ENCODE measurements around the gene GPR3.

Gene GPR3

GRCh38 chr1:27368869-27369582 lies 23.4 kb upstream of the GPR3 start:
- H3K9ac ChIP-seq (ENCODE audit: low read length): no peak overlapping the region
- no peaks in the 10 kb centered on the region for H3K9me3 ChIP-seq (ENCODE audit: control insufficient read depth, low read length)
- DNase-seq (ENCODE audit: low read depth): peak; percentile 50
- no peak overlapping the region for H3K4me3 ChIP-seq (ENCODE audit: low read length)
- H3K36me3 ChIP-seq (ENCODE audit: control insufficient read depth, insufficient read depth, low read length, severe bottlenecking): no peaks in the 10 kb centered on the region
- no peaks in the 10 kb centered on the region for H3K27me3 ChIP-seq (replicated peaks; ENCODE audit: control insufficient read depth, insufficient read depth, low read length)
- H3K4me1 ChIP-seq (ENCODE audit: control insufficient read depth, insufficient read depth, low read length): peaks cover 24% of the 10 kb centered on the region

DNA sequence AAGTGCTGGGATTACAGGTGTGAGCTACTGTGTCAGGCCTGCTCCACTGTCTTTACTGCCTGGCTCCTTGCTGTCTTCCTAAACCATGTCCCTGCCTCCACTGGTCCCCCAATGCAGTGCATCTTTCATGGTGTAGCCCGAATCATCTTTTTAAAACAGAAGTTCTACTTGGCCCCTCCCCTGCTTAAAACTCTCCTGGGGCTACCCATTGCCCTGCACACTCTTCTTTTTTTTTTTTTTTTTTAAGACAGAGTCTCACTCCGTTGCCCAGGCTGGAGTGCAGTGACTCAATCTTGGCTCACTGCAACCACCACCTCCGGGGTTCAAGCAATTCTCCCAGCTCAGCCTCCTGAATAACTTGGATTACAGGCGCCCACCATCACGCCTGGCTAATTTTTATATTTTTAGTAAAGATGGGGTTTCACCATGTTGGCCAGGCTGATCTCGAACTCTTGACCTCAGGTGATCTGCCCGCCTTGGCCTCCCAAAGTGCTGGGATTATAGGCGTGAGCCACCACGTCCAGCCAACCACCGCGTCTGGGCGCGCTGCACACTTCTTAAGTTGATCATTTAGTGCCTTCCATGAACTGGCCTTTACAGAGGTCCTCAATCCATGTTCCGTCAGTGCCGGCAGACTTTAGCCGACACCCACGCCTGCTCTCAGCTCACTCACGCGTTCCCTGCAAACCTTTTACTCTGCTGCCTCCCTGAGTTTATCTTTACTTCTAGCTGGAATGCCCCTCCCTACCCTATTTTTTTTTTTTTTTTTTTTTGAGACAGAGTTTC lies 20.2 kb upstream of the GPR3 start:
- Histone ChIP-seq H3K27me3 (replicated peaks; ENCODE audit: control insufficient read depth, insufficient read depth, low read length) (no peaks in the 10 kb centered on the region), H3K36me3 (ENCODE audit: control insufficient read depth, insufficient read depth, low read length, severe bottlenecking) (no peaks in the 10 kb centered on the region), H3K9me3 (ENCODE audit: control insufficient read depth, low read length) (no peaks in the 10 kb centered on the region), H3K4me3 (ENCODE audit: low read length) (no peak overlapping the region), H3K9ac (ENCODE audit: low read length) (no peak overlapping the region), H3K4me1 (ENCODE audit: control insufficient read depth, insufficient read depth, low read length) (peaks cover 10% of the 10 kb centered on the region)
- DNase-seq (ENCODE audit: low read depth): no peak

- DNase-seq (ENCODE audit: low read depth): no peak
- peaks cover 2% of the 10 kb centered on the region for H3K4me1 ChIP-seq (ENCODE audit: control insufficient read depth, insufficient read depth, low read length)
- H3K9ac ChIP-seq (ENCODE audit: low read length): no peak overlapping the region
- no peaks in the 10 kb centered on the region for H3K9me3 ChIP-seq (ENCODE audit: control insufficient read depth, low read length)
- H3K27me3 ChIP-seq (replicated peaks; ENCODE audit: control insufficient read depth, insufficient read depth, low read length): no peaks in the 10 kb centered on the region
- H3K36me3 ChIP-seq (ENCODE audit: control insufficient read depth, insufficient read depth, low read length, severe bottlenecking): no peaks in the 10 kb centered on the region
- H3K4me3 ChIP-seq (ENCODE audit: low read length): no peak overlapping the region
These were observed 19.4 kb upstream of the GPR3 start for GRCh38 chr1:27372808-27373690.

- Histone ChIP-seq H3K9ac (ENCODE audit: low read length) (no peak within 1 kb of the TSS), H3K36me3 (ENCODE audit: control insufficient read depth, insufficient read depth, low read length, severe bottlenecking) (no peaks in the 10 kb centered on the region), H3K4me1 (ENCODE audit: control insufficient read depth, insufficient read depth, low read length) (no peaks in the 10 kb centered on the region), H3K9me3 (ENCODE audit: control insufficient read depth, low read length) (no peaks in the 10 kb centered on the region), H3K4me3 (ENCODE audit: low read length) (no peak within 1 kb of the TSS), H3K27me3 (replicated peaks; ENCODE audit: control insufficient read depth, insufficient read depth, low read length) (no peaks in the 10 kb centered on the region)
- no peak for DNase-seq (ENCODE audit: low read depth)
These were observed 17.9 kb upstream of the GPR3 start, which contains the start of gene FCN3 for GRCh38 chr1:27374362-27375086. Gene FCN3 (minus strand): TSS chr1:27374824. CDS start chr1:27374818, 6 bp downstream.

DNA sequence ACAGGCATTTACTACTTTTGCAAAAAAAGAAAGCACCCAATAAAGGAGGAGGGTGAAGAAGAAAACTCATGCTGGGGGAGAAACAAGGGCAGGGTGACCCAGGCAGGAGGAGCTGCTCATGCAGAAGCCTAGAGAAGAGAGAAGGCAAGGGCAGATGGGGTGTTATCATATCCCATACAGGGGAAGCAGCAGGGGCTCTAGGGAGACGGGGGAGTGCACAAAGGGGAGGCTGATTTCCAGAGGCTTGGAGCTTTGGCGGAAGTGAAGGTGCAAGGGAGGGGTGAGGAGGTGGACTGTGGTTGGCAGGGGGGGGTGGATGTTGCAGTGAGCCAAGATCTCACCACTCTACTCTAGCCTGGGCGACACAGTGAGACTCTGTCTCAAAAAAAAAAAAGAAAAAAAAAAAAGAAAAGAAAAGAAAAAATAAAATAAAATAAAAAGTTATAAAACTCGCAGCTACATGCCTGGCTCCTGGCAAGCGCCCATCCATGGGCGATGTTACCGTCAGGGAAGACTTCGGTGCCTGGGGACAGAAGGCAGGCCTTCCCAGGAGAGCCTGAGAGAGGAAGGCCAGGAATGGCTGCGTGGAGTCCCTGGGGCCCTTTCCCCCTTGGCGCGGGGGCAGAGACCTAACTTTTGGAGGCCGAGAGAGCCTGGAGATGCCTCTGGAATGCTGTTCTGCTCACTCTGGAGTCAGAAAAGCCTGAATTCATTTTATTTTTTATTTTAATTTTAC lies 14.5 kb upstream of the GPR3 start:
- no peaks in the 10 kb centered on the region for H3K36me3 ChIP-seq (ENCODE audit: control insufficient read depth, insufficient read depth, low read length, severe bottlenecking)
- DNase-seq (ENCODE audit: low read depth): no peak
- no peaks in the 10 kb centered on the region for H3K9me3 ChIP-seq (ENCODE audit: control insufficient read depth, low read length)
- no peak overlapping the region for H3K9ac ChIP-seq (ENCODE audit: low read length)
- peaks cover 7% of the 10 kb centered on the region for H3K4me1 ChIP-seq (ENCODE audit: control insufficient read depth, insufficient read depth, low read length)
- H3K4me3 ChIP-seq (ENCODE audit: low read length): no peak overlapping the region
- H3K27me3 ChIP-seq (replicated peaks; ENCODE audit: control insufficient read depth, insufficient read depth, low read length): peaks cover 6% of the 10 kb centered on the region

DNA sequence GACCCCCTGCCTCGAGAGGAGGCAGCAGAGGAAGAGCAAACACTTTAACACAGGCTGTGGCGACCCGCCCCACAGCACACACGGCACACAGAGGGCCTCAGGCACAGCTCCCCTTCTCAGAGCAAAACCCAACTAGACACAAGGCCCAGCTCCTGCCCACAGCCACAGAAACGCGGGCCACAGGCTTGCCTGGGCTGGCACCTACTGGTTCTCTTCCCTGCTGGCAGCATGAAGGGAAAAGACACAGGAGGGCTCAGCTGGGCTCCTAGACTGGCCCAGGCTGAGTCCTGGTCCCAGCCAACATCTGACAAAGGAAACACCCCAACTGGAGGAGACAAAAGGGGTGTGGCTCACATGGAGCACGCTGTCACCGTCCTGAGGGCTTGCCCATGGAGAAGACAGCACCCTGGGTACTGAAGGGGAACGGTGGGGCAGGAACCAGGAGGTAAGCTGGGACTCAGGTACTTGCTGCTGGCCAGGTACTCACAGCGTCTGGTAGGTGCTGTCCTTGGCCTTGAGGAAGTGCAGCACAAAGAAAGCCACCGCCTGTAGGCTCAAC lies 12.8 kb upstream of the GPR3 start:
- Histone ChIP-seq H3K9ac (ENCODE audit: low read length) (no peak overlapping the region), H3K9me3 (ENCODE audit: control insufficient read depth, low read length) (no peaks in the 10 kb centered on the region), H3K36me3 (ENCODE audit: control insufficient read depth, insufficient read depth, low read length, severe bottlenecking) (no peaks in the 10 kb centered on the region), H3K4me1 (ENCODE audit: control insufficient read depth, insufficient read depth, low read length) (peaks cover 7% of the 10 kb centered on the region), H3K27me3 (replicated peaks; ENCODE audit: control insufficient read depth, insufficient read depth, low read length) (peaks cover 6% of the 10 kb centered on the region), H3K4me3 (ENCODE audit: low read length) (no peak overlapping the region)
- DNase-seq (ENCODE audit: low read depth): no peak

DNA sequence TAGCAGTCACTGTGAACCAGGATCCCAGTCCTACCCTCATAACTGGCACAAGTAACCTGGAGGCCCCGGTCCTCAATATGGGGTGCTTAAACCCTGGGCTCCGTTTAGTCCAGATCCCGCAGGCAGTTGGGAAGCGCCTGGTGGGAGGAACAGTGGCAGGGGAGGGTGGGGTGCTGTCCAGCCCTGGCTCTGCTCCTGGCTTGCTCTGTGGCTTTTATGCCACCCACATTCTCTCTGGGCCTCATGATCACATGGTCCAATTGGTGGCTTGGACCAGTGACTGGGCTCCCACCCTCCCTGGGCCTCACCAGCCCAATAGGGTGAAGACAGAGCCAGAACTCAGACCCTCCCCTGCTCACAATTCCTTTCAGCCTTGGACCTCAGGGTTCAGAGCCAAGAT lies 12.2 kb upstream of the GPR3 start:
- no peaks in the 10 kb centered on the region for H3K9me3 ChIP-seq (ENCODE audit: control insufficient read depth, low read length)
- peaks cover 7% of the 10 kb centered on the region for H3K4me1 ChIP-seq (ENCODE audit: control insufficient read depth, insufficient read depth, low read length)
- no peak overlapping the region for H3K9ac ChIP-seq (ENCODE audit: low read length)
- H3K27me3 ChIP-seq (replicated peaks; ENCODE audit: control insufficient read depth, insufficient read depth, low read length): peaks cover 6% of the 10 kb centered on the region
- no peaks in the 10 kb centered on the region for H3K36me3 ChIP-seq (ENCODE audit: control insufficient read depth, insufficient read depth, low read length, severe bottlenecking)
- H3K4me3 ChIP-seq (ENCODE audit: low read length): no peak overlapping the region
- peak; percentile 31 for DNase-seq (ENCODE audit: low read depth)

DNA sequence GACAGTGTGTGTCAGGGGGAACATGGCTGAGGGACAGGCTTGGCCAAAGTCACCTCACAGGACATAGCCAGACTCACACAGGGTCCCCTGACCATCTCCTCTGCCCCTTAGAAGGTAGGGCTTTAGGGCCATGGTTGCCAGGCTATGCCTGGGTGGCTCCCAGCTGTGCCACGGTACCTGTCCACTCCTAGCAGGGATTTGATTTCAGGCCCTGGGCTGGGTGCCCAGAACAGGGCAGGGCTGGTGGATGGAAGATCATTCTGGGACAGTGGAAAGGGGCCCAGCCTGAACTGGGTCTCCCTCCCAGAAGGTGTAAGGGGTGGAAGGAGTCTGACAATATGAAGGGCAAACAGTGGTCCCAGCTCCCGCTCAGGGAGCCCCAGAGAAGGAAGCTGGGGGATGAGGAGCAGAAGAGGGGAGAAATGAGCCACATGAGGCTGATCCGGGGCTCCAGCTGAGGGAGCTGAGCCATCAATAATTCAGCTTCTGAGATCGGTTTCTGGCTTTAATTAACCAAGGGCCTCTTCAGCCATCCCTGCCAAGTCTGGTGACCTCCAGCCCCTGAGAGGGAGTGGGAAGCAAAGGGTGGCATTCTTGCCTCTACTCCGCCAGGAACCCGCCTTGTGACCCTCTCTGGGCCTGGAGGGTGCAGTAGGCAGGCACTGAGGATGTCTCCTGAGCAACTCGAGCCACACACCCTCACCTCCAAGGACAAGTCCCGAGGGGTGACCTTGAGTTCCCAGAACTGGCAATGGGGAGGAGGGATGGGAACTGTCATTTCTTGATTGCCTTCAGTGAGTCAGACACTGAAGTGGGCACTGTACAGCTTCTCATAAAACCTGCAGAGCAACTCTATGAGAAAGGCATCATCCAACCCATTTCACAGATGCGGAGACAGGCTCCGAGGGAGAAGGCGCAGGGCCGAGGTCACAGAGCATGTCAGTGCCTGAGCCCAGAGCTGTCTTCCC lies 11.4 kb upstream of the GPR3 start:
- Histone ChIP-seq H3K9ac (ENCODE audit: low read length) (no peak overlapping the region), H3K27me3 (replicated peaks; ENCODE audit: control insufficient read depth, insufficient read depth, low read length) (peaks cover 8% of the 10 kb centered on the region), H3K36me3 (ENCODE audit: control insufficient read depth, insufficient read depth, low read length, severe bottlenecking) (no peaks in the 10 kb centered on the region), H3K4me3 (ENCODE audit: low read length) (no peak overlapping the region), H3K9me3 (ENCODE audit: control insufficient read depth, low read length) (no peaks in the 10 kb centered on the region), H3K4me1 (ENCODE audit: control insufficient read depth, insufficient read depth, low read length) (peaks cover 7% of the 10 kb centered on the region)
- DNase-seq (ENCODE audit: low read depth): peak; percentile 60

DNA sequence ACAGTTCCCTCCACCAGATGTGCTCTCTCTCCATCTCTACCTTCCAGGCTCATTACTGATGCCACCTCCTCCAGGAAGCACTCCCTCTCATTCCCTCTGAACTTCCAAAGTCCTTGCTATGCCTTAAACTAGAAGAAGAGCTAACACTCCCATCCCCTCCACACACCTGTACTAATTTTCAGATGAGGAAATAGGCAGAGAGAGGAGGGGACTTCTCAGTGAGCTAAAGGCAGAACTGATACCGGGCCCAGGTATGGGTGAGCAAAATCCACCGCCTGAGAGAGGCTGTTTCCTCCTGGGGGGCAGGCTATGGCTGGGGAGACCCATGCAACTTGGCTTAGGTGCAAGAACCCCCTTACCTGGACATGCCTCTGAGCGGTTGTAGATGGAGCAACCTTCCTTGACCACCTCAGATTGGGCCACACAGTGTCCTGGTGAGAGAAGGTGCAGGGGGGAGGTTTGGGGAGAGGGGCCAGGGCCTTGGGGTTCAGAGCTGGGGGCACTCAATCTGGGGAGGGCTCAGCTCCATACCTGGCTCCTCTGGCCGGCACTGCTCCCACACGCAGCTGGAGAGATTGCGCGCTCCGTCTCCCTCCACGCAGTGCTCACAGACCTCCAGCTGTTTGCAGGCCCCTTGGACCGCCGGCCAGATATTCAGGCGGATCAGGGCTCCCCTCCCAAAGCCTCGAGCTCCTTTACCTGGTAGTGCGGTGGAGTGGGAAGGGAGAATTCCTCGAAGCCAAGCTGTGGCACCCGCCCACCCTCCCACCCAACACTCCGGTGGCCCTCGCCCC lies 10.3 kb upstream of the GPR3 start:
- no peak overlapping the region for H3K9ac ChIP-seq (ENCODE audit: low read length)
- no peaks in the 10 kb centered on the region for H3K9me3 ChIP-seq (ENCODE audit: control insufficient read depth, low read length)
- peaks cover 7% of the 10 kb centered on the region for H3K4me1 ChIP-seq (ENCODE audit: control insufficient read depth, insufficient read depth, low read length)
- no peaks in the 10 kb centered on the region for H3K36me3 ChIP-seq (ENCODE audit: control insufficient read depth, insufficient read depth, low read length, severe bottlenecking)
- H3K27me3 ChIP-seq (replicated peaks; ENCODE audit: control insufficient read depth, insufficient read depth, low read length): peaks cover 13% of the 10 kb centered on the region
- no peak overlapping the region for H3K4me3 ChIP-seq (ENCODE audit: low read length)
- no peak for DNase-seq (ENCODE audit: low read depth)

Data from adipocyte (in vitro differentiated cells).